Endothelial cell of umbilical vein (primary cell): ENCODE data around the gene MCC. TPM values are rescaled to one million over a fixed set of nuclear protein-coding genes. Genes with fewer than 3 reads are reported as not detected.

Source experiments
- BruUV-seq: library from RNA; stranded (reverse); fragments of 400-500 nt; replicated peaks from 2 replicates; lab custom pipeline; 2021; lab: Mats Ljungman, UMichigan
- CTCF ChIA-PET: fragments of 300-600, 350-600 bp; sonication (Branson Sonifier 250); formaldehyde crosslinking; loops from one replicate; lab custom pipeline; 2021; ENCODE audit warnings: antibody characterized with exemption, inconsistent platforms; lab: Charles Lee
- POLR2A ChIA-PET: fragments of 300-600, 350-600 bp; sonication (Branson Sonifier 250); formaldehyde crosslinking; loops from one replicate; lab custom pipeline; 2021; ENCODE audit warnings: antibody characterized with exemption, inconsistent platforms; lab: Charles Lee
- DNase-seq: peaks from one replicate; pipeline ENCODE4 v3.0.0-alpha.2; 2011; ENCODE audit warnings: low read depth, low spot score
- FAIRE-seq: peaks from 2 replicates; lab custom pipeline; 2011; peaks lifted over from hg19 to GRCh38; lab: Jason Lieb, UNC
- H2AFZ ChIP-seq: 2 replicates; pipeline ENCODE4 v1.6.0; 2012; ENCODE audit warnings: low read depth, low read length, control low read depth, inconsistent platforms
- H3K27ac ChIP-seq: 2 replicates; pipeline ENCODE4 v1.5.1; 2011; ENCODE audit warnings: low read depth, mild to moderate bottlenecking, control low read depth, low read length, moderate library complexity; ENCODE audit not compliant: insufficient read depth
- H3K27me3 ChIP-seq, 2 experiments: 2 replicates each; pipeline versions ENCODE4 v1.6.0 to v1.6.1; 2011; ENCODE audit warnings: low read length in 2 of 2, mixed read lengths in 1 of 2; ENCODE audit not compliant: control insufficient read depth in 2 of 2, insufficient read depth in 2 of 2
- H3K36me3 ChIP-seq, 2 experiments: 2 replicates in 1 of 2; 3 replicates in 1 of 2; pipeline ENCODE4 v1.5.1; 2011; ENCODE audit warnings: low read length in 2 of 2, mild to moderate bottlenecking in 1 of 2, moderate library complexity in 1 of 2; ENCODE audit not compliant: control insufficient read depth in 2 of 2, insufficient read depth in 2 of 2; ENCODE audit errors: extremely low read depth in 1 of 2
- H3K4me1 ChIP-seq: 3 replicates; pipeline ENCODE4 v1.5.1; 2011; ENCODE audit warnings: mild to moderate bottlenecking, low read length; ENCODE audit not compliant: control insufficient read depth, insufficient read depth; ENCODE audit errors: extremely low read depth
- H3K4me2 ChIP-seq: 2 replicates; pipeline ENCODE4 v1.6.1; 2011; ENCODE audit warnings: low read length, control low read depth, mixed read lengths; ENCODE audit not compliant: insufficient read depth
- H3K4me3 ChIP-seq, 3 experiments: fragments of 200-600 bp in 1 of 3; sonication (generic), shearing (Covaris generic) in 1 of 3; replicated peaks in 1 of 3; 2 replicates each; pipeline ENCODE4 v1.5.1; 2011 to 2016; ENCODE audit warnings: control low read depth in 3 of 3, low read length in 3 of 3, mild to moderate bottlenecking in 2 of 3, inconsistent platforms in 1 of 3, low read depth in 1 of 3, moderate library complexity in 1 of 3; ENCODE audit not compliant: insufficient read depth in 1 of 3
- H3K79me2 ChIP-seq: 2 replicates; pipeline ENCODE4 v1.6.0; 2012; ENCODE audit warnings: low read length, inconsistent platforms; ENCODE audit not compliant: control insufficient read depth, insufficient read depth
- H3K9ac ChIP-seq: replicated peaks from 2 replicates; pipeline ENCODE3; 2011; ENCODE audit warnings: low read length, control low read depth; ENCODE audit not compliant: insufficient read depth; ENCODE audit errors: extremely low read depth
- H3K9me1 ChIP-seq: replicated peaks from 3 replicates; pipeline ENCODE4 v1.6.0; 2011; ENCODE audit warnings: mild to moderate bottlenecking, low read length; ENCODE audit not compliant: control insufficient read depth, insufficient read depth; ENCODE audit errors: extremely low read depth
- H3K9me3 ChIP-seq: replicated peaks from 2 replicates; pipeline ENCODE4 v1.5.1; 2012; ENCODE audit warnings: low read length, inconsistent platforms; ENCODE audit not compliant: control insufficient read depth, insufficient read depth
- H4K20me1 ChIP-seq: replicated peaks from 2 replicates; pipeline ENCODE3; 2011; ENCODE audit warnings: mild to moderate bottlenecking, low read length; ENCODE audit not compliant: control insufficient read depth, insufficient read depth; ENCODE audit errors: extremely low read depth
- EZH2 ChIP-seq: IDR thresholded peaks from 2 replicates; pipeline ENCODE4 v1.6.1; 2012; ENCODE audit warnings: borderline replicate concordance, low read depth, mild to moderate bottlenecking, moderate library complexity, low read length, inconsistent platforms; ENCODE audit not compliant: severe bottlenecking
- FOS ChIP-seq: IDR thresholded peaks from 2 replicates; pipeline ENCODE4 v1.6.1; 2011; ENCODE audit warnings: mild to moderate bottlenecking, low read length, moderate library complexity, borderline replicate concordance; ENCODE audit not compliant: insufficient read depth
- GATA2 ChIP-seq: IDR thresholded peaks from 2 replicates; pipeline ENCODE4 v1.7.0; 2011; ENCODE audit warnings: low read depth, mild to moderate bottlenecking, moderate library complexity, mixed read lengths, low read length; ENCODE audit not compliant: insufficient read length, insufficient read depth
- JUN ChIP-seq: IDR thresholded peaks from 2 replicates; pipeline ENCODE4 v1.6.1; 2011; ENCODE audit warnings: borderline replicate concordance, low read depth; ENCODE audit not compliant: insufficient read length, insufficient read depth
- MAX ChIP-seq: IDR thresholded peaks from 2 replicates; pipeline ENCODE4 v1.6.1; 2011; ENCODE audit not compliant: insufficient read depth, insufficient read length
- MYC ChIP-seq: IDR thresholded peaks from one replicate; pipeline ENCODE4 v1.6.1; 2011; ENCODE audit warnings: mild to moderate bottlenecking, low read depth, low read length
- POLR2A ChIP-seq: IDR thresholded peaks from 2 replicates; pipeline ENCODE4 v1.6.1; 2012; ENCODE audit warnings: low read depth, mild to moderate bottlenecking, control low read depth, low read length
- POLR2AphosphoS5 ChIP-seq: IDR thresholded peaks from 2 replicates; pipeline ENCODE4 v1.6.1; 2012; ENCODE audit warnings: low read depth, mild to moderate bottlenecking, control low read depth, low read length, moderate library complexity; ENCODE audit not compliant: insufficient read depth
- dilution Hi-C: fragments of 300-500 bp; cut with MboI; formaldehyde crosslinking; loops from one replicate; pipeline ENCODE4 v1.15.0; 2019; ENCODE audit warnings: low sequenced_read_pairs; ENCODE audit not compliant: extremely low pct_ligation_motif_present
- intact Hi-C: fragments of 100-400 bp; cut with micrococcal nuclease; formaldehyde crosslinking; loops from one replicate; pipeline ENCODE4 v1.10.0; 2022
- polyA plus RNA-seq, 4 experiments: library from polyadenylated mRNA; depleted of rRNA in 3 of 4; stranded (reverse) in 3 of 4; unstranded in 1 of 4; fragments of >200 nt; gene quantifications; 2 replicates each; pipeline versions ENCODE4 v1.2.1 to v1.2.3, GENCODE V29; 2011 to 2012; ENCODE audit warnings: missing spikeins in 1 of 4
- total RNA-seq: library from RNA; stranded (reverse); gene quantifications from 2 replicates; pipeline ENCODE4 v1.2.3, GENCODE V29; 2021
- TF ChIP-seq, protein P1 (sequence below), 2 donors: IDR thresholded peaks; 1 replicate in 1 of 2; 2 replicates in 1 of 2; pipeline ENCODE4 v1.5.1; 2011; ENCODE audit warnings: low read length in 2 of 2, mild to moderate bottlenecking in 2 of 2, moderate library complexity in 2 of 2, control low read depth in 1 of 2, inconsistent platforms in 1 of 2, low read depth in 1 of 2; ENCODE audit not compliant: insufficient read depth in 1 of 2; ENCODE audit errors: extremely low read depth in 1 of 2

The MCC gene
- total and polyA plus RNA-seq, 2 donors (not counting 3 experiments of a cell fraction or from before 2014, with no cell fraction given) = 6.9 to 27.5 TPM

GRCh38 chr5:113495422-113495841 lies 7.2 kb upstream of the MCC start:
- Histone ChIP-seq H3K79me2 (no peaks in the 10 kb centered on the region), H3K9me1 (no peaks in the 10 kb centered on the region), H3K27me3 (peaks cover 3 to 4% of the 10 kb centered on the region in 2 experiments), H4K20me1 (no peaks in the 10 kb centered on the region), H3K4me1 (peaks cover 9% of the 10 kb centered on the region), H2AFZ (no peak overlapping the region), H3K4me3 (no peak overlapping the region), H3K9ac (no peak overlapping the region), H3K27ac (no peak overlapping the region), H3K36me3 (no peaks in the 10 kb centered on the region), H3K4me2 (no peak overlapping the region), H3K9me3 (peaks cover 2% of the 10 kb centered on the region)
- no TSS peak for BruUV-seq
- dilution Hi-C loops = no loop called here
- ChIA-PET POLR2A (no interaction called here), CTCF (interaction anchor here (0.6 to 2.6 kb wide), 6 partner anchors 15 to 271 kb away, joined by 3 to 15 read pairs (median 3); no protein-coding TSS in a partner anchor)
- TF ChIP-seq POLR2A (no peak), JUN (peak; percentile 69), EZH2 (no peak), MAX (no peak), MYC (no peak), GATA2 (no peak), POLR2AphosphoS5 (peak; percentile 55), FOS (peak; percentile 78)
- TF ChIP-seq, protein P1, sequence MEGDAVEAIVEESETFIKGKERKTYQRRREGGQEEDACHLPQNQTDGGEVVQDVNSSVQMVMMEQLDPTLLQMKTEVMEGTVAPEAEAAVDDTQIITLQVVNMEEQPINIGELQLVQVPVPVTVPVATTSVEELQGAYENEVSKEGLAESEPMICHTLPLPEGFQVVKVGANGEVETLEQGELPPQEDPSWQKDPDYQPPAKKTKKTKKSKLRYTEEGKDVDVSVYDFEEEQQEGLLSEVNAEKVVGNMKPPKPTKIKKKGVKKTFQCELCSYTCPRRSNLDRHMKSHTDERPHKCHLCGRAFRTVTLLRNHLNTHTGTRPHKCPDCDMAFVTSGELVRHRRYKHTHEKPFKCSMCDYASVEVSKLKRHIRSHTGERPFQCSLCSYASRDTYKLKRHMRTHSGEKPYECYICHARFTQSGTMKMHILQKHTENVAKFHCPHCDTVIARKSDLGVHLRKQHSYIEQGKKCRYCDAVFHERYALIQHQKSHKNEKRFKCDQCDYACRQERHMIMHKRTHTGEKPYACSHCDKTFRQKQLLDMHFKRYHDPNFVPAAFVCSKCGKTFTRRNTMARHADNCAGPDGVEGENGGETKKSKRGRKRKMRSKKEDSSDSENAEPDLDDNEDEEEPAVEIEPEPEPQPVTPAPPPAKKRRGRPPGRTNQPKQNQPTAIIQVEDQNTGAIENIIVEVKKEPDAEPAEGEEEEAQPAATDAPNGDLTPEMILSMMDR (IDR thresholded peaks at IDR 0.05; ENCODE audit: extremely low read depth in 1 of 2, insufficient read depth in 1 of 2, low read depth in 1 of 2, low read length in 2 of 2) = no peak
- FAIRE-seq (peak; percentile 98), DNase-seq (peak; percentile 88)
- intact Hi-C loops = loop anchor here (5.0 kb wide), 1 partner anchor 118 kb away; no protein-coding TSS in a partner anchor
